ENCODE data around the gene BTN3A1.
"Not testable (repeated sequence)": the region's sequence is repeated elsewhere in the genome, so short reads cannot be mapped to it uniquely, and the experiment has no call there.

Gene BTN3A1

DNA sequence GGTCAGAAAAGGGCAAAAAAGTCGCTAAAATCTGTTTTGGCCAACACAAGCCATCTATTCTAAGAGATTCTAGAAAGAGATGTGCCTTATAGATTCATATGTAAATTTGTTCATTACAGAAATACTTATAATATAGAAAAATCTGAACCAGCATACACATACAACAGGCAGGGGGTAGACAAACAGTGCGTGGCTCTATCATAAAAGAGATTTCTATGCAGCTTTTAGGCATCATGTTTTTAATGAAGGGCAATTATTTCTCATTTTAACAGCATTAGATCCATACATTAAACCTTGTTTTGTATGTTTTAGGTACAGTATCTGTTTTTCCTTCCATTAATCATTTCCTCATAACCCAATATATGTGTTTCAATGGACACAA lies 38.9 kb downstream of the BTN3A1 start:
- no peak for DNase-seq (ENCODE audit: low spot score)

DNA sequence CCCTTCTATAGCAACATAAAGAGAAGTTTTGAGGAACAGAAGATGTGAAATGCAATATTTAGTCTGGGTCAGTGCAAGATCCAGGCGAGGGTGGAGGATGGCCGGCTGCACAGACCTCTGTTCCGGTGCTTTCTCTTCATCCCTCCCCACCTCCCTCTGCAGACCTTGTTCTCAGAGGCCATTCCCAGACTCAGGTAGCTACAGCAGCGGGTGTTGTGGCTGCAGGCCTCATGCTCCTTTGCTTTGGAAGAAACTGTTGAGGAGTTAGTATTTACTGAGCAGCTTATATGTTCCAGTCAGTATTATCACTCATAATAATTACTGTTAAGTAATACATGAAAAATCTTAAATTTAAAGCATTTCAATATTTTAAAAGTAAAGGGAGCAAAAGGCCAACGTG lies 39.9 kb downstream of the BTN3A1 start:
- no peak for DNase-seq (ENCODE audit: low spot score)

DNA sequence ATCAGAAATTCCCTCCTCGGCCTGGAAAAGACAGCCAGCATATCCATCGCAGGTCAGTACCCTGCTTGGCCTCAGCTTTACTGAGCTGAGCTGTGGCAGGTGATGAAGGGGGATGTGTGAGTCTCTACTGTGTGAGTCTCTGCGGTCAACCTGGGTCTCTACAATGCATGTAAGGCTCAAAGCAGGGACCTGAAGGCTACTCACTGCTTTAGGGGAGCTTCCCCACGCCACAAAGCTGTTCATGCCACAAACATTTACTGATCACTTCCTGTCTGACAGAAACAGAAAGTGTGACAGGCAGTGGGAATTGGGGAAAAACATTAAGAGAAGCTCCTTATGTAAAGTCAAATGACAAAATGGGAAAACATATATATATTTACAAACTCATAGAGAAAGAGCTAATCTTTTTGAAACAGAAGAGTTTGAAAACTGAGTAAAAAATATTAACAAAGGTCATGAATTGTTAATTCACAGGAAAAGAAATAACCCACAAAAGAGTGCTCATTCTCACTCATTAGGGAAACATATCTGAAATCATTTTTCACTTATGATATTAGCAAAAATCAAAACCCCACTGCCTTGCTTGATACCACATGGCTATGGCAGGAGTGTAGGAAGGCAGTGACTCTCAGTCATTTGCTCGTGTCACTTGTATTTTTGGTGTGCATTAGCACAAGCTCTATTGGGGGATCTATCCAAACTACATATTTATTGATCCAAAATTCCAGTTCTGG lies 44.0 kb downstream of the BTN3A1 start:
- DNase-seq (ENCODE audit: low spot score), result no peak

DNA sequence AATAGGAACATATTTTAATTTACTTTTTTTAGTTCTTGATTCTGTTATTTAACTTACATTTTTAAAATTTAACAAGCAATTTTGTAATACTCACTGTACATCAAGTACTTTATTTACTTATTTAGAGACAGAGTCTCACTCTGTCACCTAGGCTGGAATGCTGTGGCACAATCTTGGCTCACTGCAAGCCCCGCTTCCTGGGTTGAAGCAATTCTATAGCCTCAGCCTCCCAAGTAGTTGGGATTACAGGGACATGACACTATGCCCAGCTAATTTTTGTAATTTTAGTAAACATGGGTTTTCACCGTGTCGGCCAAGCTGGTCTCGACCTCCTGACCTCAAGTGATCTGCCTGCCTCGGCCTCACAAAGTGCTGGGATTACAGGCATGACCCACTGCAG lies 45.2 kb downstream of the BTN3A1 start:
- DNase-seq (ENCODE audit: low spot score), result no peak

DNA sequence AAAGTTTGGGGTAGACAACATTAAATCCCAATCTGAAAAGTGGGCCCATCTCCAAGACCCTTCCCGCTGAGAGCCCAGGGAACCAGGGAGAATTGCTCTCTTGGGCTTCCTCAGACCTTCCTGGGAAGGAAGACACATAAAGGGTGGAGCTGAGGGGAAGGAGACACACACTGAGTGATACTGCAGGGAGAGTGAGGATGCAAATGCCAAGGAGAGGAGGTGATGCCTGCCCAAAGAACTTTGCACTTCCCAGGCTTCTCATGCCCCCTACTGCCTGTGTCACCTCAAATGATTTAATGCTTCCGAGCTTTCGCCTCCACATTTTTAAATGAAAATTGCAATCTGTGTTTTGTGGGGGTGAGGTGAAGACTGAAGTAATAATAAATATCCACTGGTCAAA lies 48.2 kb downstream of the BTN3A1 start:
- no peak for DNase-seq (ENCODE audit: low spot score)

DNA sequence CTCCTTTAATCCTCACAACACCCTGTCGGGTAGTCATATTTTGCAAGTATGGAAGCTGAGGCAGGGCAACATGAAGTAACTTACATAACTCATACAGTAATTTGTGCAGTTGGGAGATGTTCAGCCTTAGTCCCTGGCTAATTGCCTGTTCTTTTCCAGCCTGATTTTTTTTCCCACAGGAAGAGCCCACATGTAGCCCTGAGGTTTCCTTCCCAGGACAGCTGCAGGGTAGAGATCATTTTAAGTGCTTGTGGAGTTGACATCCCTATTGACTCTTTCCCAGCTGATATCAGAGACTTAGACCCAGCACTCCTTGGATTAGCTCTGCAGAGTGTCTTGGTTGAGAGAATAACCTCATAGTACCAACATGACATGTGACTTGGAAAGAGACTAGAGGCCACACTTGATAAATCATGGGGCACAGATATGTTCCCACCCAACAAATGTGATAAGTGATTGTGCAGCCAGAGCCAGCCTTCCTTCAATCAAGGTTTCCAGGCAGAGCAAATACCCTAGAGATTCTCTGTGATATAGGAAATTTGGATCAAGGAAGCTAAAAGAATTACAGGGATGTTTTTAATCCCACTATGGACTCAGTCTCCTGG lies 50.7 kb downstream of the BTN3A1 start:
- no peak for DNase-seq (ENCODE audit: low spot score)

DNA sequence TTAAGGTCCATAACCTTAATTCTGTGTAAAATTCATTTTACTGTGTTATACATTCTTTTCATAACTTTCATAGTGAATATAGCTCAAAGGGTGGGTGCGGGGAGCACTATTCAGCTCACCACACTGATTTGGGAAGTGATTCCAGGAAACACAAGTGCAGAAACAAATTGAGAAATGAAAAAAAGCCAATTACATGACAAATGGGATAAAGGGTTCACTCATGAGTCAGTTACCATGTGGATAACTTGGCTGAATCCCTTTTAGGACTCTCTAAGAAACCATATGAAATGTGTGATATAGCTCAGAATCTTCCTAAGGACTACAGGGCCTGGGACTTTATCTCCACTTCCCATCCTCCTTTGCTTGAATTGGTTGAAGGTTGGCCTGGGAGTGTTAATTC lies 52.6 kb downstream of the BTN3A1 start:
- DNase-seq (ENCODE audit: low spot score), result no peak

DNA sequence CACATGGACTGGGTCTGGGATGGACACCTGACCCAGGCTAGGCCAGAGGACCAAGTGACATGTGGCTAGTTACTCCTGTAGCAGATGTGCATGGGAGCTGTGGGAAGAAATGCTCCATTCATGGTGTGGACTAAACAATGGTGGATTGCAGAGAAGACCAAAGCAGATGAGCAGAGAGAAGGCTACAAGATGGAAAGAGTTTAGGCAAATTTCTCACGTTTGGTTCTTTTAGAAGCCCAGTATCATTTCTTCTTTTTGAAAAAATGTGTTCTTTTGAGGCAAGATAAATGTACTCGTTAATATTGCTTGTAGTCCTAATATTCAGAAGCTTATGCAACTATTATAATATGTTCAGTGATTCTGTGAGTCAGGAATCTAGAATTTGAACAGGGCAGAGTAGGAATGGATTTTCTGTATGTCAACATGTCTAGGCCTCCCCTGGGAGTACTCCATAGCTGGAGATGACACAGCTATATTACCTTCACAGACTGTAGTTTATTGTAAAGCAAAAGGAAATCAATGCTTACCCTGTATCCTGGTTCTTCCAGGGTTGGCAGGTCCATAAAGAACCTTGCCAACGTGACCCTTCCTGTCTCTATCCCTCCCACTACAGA lies 53.4 kb downstream of the BTN3A1 start:
- DNase-seq (ENCODE audit: low spot score), result no peak

DNA sequence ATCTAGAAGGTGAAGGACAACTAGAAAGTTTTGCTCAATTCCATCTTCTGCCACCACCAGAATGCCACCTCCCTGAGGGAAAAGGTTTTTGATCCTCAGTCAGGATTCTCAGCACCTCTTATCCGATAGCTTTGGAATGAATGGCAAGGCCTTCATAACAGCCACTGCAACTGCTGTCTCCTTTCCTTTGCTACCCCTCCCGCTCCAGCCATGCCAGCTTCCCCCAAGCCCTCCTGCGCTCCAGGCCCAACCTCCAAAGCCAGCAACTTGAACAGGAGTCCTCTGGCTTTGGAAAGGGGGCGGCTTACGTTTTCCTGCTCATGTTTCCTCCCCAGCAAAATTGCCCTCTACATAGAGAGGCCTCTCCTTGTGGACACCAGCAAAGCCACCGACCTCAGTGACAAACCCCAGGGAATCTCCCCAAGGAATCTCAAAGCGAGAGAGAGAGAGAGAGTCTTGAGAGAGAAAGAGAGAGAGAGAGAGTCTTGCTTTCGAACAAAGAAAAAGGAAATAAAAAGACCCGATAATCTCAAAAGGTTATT lies 55.3 kb downstream of the BTN3A1 start:
- no peak for DNase-seq (ENCODE audit: low spot score)

DNA sequence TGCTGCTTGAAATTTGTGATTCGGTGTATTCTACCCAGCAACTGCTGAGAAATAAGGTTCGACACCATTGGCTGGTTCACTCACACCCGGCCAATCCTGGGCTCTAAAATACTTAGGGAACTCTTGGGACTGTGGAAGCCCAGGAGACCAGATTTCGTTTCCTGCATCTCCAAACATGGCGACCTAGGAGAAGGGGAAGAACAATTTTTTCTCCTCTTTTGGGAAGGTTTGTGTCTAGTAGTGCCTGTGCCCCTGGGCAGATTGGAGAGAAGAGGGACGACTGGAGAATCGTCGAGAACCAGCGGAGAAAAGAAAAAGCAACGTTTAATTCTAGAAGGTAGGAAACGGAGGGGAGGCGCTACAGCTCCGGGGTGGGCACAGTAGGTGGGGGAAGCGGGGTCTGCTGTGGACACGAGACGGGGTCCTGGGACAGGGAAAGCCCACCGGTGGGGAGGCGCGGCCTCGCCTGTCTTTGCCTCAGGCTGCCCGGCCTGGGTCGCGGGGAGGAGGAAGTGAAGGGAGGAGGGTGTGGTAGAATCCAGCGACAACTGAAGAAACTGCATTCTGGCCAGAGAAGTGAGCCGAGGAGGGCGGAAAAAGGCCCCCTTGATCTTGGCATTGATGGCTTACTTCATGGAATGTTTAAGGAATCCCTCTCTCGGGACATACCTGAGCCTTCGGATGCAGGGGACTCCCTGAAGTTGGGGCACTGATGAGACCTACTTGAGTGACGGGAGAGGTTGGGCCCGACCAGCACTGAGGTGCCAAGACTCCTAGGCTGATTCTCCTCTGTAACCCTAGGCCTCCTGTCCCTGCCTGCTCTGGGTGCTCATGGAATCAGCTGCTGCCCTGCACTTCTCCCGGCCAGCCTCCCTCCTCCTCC lies 56.0 kb downstream of the BTN3A1 start, which contains the start of gene BTN2A1:
Gene BTN2A1, plus strand, starts transcription at position 150 of the 883 bp plus-strand sequence. Its CDS starts 682 bp downstream, at position 832.
- DNase-seq (ENCODE audit: low spot score), result peak; percentile 90

DNA sequence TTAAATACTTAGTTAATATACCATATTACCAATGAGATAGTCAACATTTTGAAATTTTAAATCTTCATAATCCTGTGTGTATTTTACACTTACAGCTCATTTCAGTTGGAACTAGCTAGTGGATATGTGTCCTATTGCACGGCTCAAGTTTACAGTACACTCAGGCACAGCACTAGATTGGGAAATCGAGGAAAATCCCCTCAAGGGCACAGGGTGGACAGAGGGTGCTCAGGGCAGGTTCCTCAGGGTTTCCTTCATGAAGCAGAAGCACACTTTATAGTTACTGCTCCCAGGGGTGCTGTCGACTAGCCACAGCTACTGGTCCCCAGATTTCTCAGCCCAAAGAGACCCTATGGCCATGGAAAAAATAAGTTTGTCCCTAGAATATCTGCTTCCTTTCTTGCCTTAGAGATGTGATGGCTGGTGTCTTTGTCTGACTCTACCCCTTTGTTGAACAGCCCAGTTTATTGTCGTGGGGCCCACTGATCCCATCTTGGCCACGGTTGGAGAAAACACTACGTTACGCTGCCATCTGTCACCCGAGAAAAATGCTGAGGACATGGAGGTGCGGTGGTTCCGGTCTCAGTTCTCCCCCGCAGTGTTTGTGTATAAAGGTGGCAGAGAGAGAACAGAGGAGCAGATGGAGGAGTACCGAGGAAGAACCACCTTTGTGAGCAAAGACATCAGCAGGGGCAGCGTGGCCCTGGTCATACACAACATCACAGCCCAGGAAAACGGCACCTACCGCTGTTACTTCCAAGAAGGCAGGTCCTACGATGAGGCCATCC lies 57.1 kb downstream of the BTN3A1 start:
- no peak for DNase-seq (ENCODE audit: low spot score)

DNA sequence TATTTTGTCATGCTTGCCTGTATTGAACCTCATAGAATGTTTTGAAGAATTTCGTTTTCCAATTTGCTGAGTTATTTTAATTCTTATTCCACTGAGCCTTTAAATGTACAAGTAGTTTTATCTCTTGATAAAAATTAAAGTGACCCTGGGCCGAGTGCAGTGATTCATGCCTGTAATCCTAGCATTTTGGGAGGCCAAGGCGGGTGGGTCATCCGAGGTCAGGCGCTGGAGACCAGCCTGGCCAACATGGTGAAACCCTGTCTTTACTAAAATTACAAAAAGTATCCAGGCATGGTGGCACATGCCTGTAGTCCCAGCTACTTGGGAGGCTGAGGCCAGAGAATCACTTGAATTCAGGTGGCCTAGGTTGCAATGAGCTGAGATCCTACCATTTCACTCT lies 59.3 kb downstream of the BTN3A1 start:
- not testable (repeated sequence) for DNase-seq (ENCODE audit: low spot score)

DNA sequence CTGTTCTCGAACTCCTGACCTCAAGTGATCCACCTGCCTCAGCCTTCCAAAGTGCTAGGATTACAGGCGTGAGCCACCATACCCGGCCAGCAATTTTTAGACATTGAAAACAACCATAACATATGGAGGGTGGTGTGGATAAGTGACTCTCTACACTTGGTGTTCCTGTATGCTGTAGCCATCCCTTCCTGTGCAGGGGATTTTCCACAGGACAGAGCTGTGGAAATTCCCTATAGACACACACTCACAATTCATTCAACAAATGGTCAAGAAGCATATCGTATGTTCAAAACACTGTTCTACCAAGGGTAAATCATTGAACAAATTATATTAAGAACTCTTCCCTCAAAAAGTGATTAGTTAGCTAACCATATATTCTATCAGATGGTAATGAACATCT lies 61.9 kb downstream of the BTN3A1 start:
- DNase-seq (ENCODE audit: low spot score), result no peak

DNA sequence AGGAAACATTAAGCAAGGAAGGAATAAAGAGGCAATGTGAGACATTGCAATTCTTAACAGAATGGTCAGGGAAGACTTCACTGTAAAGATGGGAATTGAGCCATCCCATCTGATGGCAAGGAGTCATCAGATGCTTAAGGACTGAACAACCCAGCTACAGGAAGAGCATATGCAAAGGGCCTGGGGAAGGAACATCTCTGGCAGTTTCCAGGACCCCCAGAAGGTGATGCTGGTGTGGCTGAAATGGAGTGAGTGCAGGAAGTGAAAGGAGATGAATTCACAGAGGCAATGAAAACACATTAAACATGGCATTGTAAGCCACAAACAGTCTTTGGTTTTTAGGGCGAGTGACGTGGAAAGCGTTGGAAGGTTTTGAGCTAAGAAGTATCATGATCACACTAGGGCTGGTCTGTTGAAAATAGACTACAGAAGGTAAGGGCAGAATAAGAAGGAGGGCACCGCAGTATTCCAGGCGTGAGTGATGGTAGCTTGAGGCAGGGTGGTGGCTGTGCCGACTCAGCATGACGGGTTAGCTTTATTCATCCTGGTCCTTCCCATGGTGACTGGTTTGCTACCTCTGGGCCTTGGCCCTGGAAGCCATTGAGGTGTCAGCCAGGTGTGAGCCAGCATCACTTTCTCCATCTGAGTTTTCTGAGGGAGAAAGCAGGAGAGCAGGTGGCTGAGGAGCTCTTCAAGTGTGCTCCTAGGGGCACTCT lies 62.5 kb downstream of the BTN3A1 start:
- DNase-seq (ENCODE audit: low spot score), result no peak

Data from SK-N-DZ (cell line).